DOHH2 (cell line): ENCODE measurements around the gene CREB5.

ENCODE experiments used
- H3F3A ChIP-seq: fragments of 200-600 bp; sonication (generic), shearing (Covaris generic); 2 replicates; pipeline ENCODE4 v1.6.0; 2016; ENCODE audit warnings: antibody characterized with exemption, mild to moderate bottlenecking; ENCODE audit not compliant: control insufficient read depth, insufficient read depth
- H3K27ac ChIP-seq: fragments of 200-600 bp; sonication (generic); 2 replicates; pipeline ENCODE4 v1.5.1; 2014; ENCODE audit warnings: low read depth, mild to moderate bottlenecking, low read length, moderate library complexity
- H3K27me3 ChIP-seq: fragments of 200-600 bp; sonication (generic); 2 replicates; pipeline ENCODE4 v1.6.1; 2014; ENCODE audit warnings: mild to moderate bottlenecking, low read length, mixed read lengths; ENCODE audit not compliant: control insufficient read depth
- H3K36me3 ChIP-seq: fragments of 200-600 bp; sonication (generic); 2 replicates; pipeline ENCODE4 v1.6.1; 2014; ENCODE audit warnings: mild to moderate bottlenecking, low read length, moderate library complexity, mixed read lengths; ENCODE audit not compliant: control insufficient read depth
- H3K4me1 ChIP-seq: fragments of 200-600 bp; sonication (generic); 2 replicates; pipeline ENCODE4 v1.6.1; 2014; ENCODE audit warnings: mild to moderate bottlenecking, low read length, mixed read lengths; ENCODE audit not compliant: control insufficient read depth
- H3K4me2 ChIP-seq: fragments of 200-600 bp; sonication (generic); 2 replicates; pipeline ENCODE4 v1.6.0; 2014; ENCODE audit warnings: mild to moderate bottlenecking, low read length, moderate library complexity
- H3K4me3 ChIP-seq: fragments of 200-600 bp; sonication (generic); 2 replicates; pipeline ENCODE4 v1.5.1; 2014; ENCODE audit warnings: mild to moderate bottlenecking, low read length, mixed read lengths
- H3K79me2 ChIP-seq: fragments of 200-600 bp; sonication (generic); 2 replicates; pipeline ENCODE4 v1.6.1; 2014; ENCODE audit warnings: mild to moderate bottlenecking, low read length, mixed read lengths; ENCODE audit not compliant: control insufficient read depth
- H3K9me2 ChIP-seq: fragments of 200-600 bp; sonication (generic); replicated peaks from 2 replicates; pipeline ENCODE4 v1.6.1; 2014; ENCODE audit warnings: mild to moderate bottlenecking, low read length, mixed read lengths; ENCODE audit not compliant: control insufficient read depth
- H3K9me3 ChIP-seq: fragments of 200-600 bp; sonication (generic); 2 replicates; pipeline ENCODE4 v1.6.1; 2014; ENCODE audit warnings: antibody characterized with exemption, low read length, mixed read lengths; ENCODE audit not compliant: control insufficient read depth, insufficient read depth
- H4K20me1 ChIP-seq: fragments of 200-600 bp; sonication (generic); 2 replicates; pipeline ENCODE4 v1.6.0; 2014; ENCODE audit warnings: low read depth, mild to moderate bottlenecking, antibody characterized with exemption, low read length, moderate library complexity; ENCODE audit not compliant: control insufficient read depth, insufficient read depth
- EZH2phosphoT487 ChIP-seq: fragments of 200-600 bp; sonication (generic); IDR thresholded peaks from 2 replicates; pipeline ENCODE4 v1.6.1; 2017; ENCODE audit warnings: borderline replicate concordance, mild to moderate bottlenecking, antibody characterized with exemption, low read length, moderate library complexity, mixed read lengths
- TF ChIP-seq, protein P1 (sequence below): fragments of 200-600 bp; sonication (generic); IDR thresholded peaks from one replicate; pipeline ENCODE4 v1.5.1; 2014; ENCODE audit warnings: antibody characterized with exemption, mild to moderate bottlenecking, low read depth, low read length; ENCODE audit not compliant: poor library complexity, severe bottlenecking

Gene CREB5

GRCh38 chr7:28382144-28382543, 30.2 kb upstream of the CREB5 start:
- Histone ChIP-seq H3K9me2 (no peaks in the 10 kb centered on the region), H3K27ac (no peak overlapping the region), H4K20me1 (no peaks in the 10 kb centered on the region), H3K4me3 (no peak overlapping the region), H3K4me2 (no peak overlapping the region), H3K36me3 (no peaks in the 10 kb centered on the region), H3K4me1 (no peaks in the 10 kb centered on the region), H3K79me2 (no peaks in the 10 kb centered on the region), H3K27me3 (peaks cover 9% of the 10 kb centered on the region), H3F3A (no peaks in the 10 kb centered on the region), H3K9me3 (no peaks in the 10 kb centered on the region)
- TF ChIP-seq, protein P1, sequence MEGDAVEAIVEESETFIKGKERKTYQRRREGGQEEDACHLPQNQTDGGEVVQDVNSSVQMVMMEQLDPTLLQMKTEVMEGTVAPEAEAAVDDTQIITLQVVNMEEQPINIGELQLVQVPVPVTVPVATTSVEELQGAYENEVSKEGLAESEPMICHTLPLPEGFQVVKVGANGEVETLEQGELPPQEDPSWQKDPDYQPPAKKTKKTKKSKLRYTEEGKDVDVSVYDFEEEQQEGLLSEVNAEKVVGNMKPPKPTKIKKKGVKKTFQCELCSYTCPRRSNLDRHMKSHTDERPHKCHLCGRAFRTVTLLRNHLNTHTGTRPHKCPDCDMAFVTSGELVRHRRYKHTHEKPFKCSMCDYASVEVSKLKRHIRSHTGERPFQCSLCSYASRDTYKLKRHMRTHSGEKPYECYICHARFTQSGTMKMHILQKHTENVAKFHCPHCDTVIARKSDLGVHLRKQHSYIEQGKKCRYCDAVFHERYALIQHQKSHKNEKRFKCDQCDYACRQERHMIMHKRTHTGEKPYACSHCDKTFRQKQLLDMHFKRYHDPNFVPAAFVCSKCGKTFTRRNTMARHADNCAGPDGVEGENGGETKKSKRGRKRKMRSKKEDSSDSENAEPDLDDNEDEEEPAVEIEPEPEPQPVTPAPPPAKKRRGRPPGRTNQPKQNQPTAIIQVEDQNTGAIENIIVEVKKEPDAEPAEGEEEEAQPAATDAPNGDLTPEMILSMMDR, result no peak

- no peak overlapping the region for H3K4me2 ChIP-seq
- no peaks in the 10 kb centered on the region for H3F3A ChIP-seq
- TF ChIP-seq, protein P1, result no peak
- no peak for TF ChIP-seq EZH2phosphoT487
These were observed 28.3 kb upstream of the CREB5 start for GRCh38 chr7:28383975-28384374.

DNA sequence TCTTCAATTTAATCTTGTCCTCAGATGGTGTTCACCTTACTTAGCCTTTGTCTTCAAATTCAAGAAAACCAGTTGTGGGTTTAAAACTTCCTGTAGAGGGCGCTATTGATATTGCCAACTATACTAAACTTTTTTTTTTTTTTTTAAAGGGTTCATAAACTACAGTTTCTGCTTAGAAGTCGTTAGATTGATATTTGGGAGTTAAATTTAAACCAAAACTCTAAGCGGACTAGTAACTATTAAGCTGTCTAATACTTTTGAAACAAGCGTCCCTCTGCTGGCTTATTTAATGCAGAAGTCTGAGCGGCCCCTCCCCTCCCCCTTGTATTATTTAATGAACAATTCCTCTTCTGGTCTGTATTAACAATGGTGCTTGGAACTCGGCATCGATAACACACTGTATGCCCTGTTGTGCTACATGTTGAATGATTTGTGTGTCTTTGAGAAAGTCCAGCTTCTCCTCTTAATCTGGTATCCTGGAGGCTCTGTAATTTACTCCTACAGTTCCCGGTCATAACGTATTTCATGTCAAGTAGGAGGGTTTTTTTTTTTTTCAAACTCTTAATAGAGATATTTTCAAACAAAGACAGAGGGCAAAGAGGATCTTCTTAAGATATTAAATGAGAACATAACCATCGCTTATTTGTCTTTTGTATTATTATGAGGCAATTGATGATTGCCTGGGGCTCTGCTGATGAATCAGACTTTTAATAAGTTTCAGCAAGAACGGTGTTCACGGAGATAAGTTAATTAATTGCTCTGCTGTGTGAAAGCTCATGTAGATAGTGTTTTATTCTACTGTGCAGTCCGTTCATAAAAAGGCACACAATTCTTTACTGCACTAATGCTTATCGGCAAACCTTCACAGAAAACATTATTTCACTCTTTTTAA, 22.6 kb upstream of the CREB5 start:
- Histone ChIP-seq H4K20me1 (no peaks in the 10 kb centered on the region), H3K4me3 (peak overlapping the region; percentile 10; the same call in 1 of the 2 replicates), H3K79me2 (no peaks in the 10 kb centered on the region), H3K4me2 (peak overlapping the region; percentile 51), H3K27me3 (peaks cover 5% of the 10 kb centered on the region; the same call in 1 of the 2 replicates), H3K36me3 (no peaks in the 10 kb centered on the region), H3K9me3 (no peaks in the 10 kb centered on the region), H3K27ac (no peak overlapping the region), H3K9me2 (no peaks in the 10 kb centered on the region), H3K4me1 (peaks cover 4% of the 10 kb centered on the region), H3F3A (no peaks in the 10 kb centered on the region)
- TF ChIP-seq EZH2phosphoT487, result no peak
- TF ChIP-seq, protein P1, result peak; percentile 96

More at GRCh38 chr7:28383975-28384374, 28.3 kb upstream of the CREB5 start:
- H3K4me3 ChIP-seq, result no peak overlapping the region
- H3K9me2 ChIP-seq, result no peaks in the 10 kb centered on the region
- no peaks in the 10 kb centered on the region for H4K20me1 ChIP-seq
- H3K9me3 ChIP-seq, result no peaks in the 10 kb centered on the region
- H3K36me3 ChIP-seq, result no peaks in the 10 kb centered on the region
- H3K4me1 ChIP-seq, result no peaks in the 10 kb centered on the region
- H3K27me3 ChIP-seq, result peaks cover 9% of the 10 kb centered on the region
- H3K27ac ChIP-seq, result no peak overlapping the region
- no peaks in the 10 kb centered on the region for H3K79me2 ChIP-seq
